HepG2 (cell line): Measurements from ENCODE around the gene MYO1E. TPM values are rescaled to one million over a fixed set of nuclear protein-coding genes. Genes with fewer than 3 reads are reported as not detected.

Experiments
- ATAC-seq: fragments of 200-7000 bp; cut with Tn5 transposase; 3 replicates; pipeline ENCODE4 v1.9.1; 2020; ENCODE audit warnings: mild to moderate bottlenecking, moderate library complexity
- BruUV-seq: library from RNA; stranded (reverse); fragments of 400-500 nt; replicated peaks from 2 replicates; lab custom pipeline; 2021; lab: Mats Ljungman, UMichigan
- CTCF ChIA-PET: fragments of 300-600 bp; formaldehyde crosslinking; extraction: SDS; loops from one replicate; lab custom pipeline; 2021; ENCODE audit warnings: low total read pairs, inconsistent platforms, low intra/inter-chr PET ratio; lab: Yijun Ruan, JAX
- POLR2A ChIA-PET: fragments of 350-600 bp; sonication (Branson Sonifier 250); formaldehyde crosslinking; loops from one replicate; lab custom pipeline; 2020; ENCODE audit warnings: antibody characterized with exemption, inconsistent platforms; lab: Yijun Ruan, JAX
- DNase-seq: peaks from one replicate; pipeline ENCODE4 v3.0.0-alpha.2; 2015; ENCODE audit warnings: low spot score
- FAIRE-seq: peaks from 3 replicates; lab custom pipeline; 2011; peaks lifted over from hg19 to GRCh38; lab: Jason Lieb, UNC
- H2AFZ ChIP-seq: one replicate; pipeline ENCODE4 v1.6.1; 2011; ENCODE audit warnings: low read length, inconsistent platforms
- H3K27ac ChIP-seq: fragments of 300-600 bp; 3 replicates; pipeline ENCODE4 v1.8.0; 2011; ENCODE audit warnings: mixed run types, mild to moderate bottlenecking, mixed read lengths, low read length, inconsistent platforms; ENCODE audit not compliant: insufficient read depth; ENCODE audit errors: extremely low read length
- H3K27me3 ChIP-seq, 2 experiments: fragments of 200-600 bp in 1 of 2; 2 replicates in 1 of 2; 3 replicates in 1 of 2; pipeline versions ENCODE4 v1.6.0 to v1.8.0; 2011; ENCODE audit warnings: low read length in 2 of 2, mild to moderate bottlenecking in 2 of 2, moderate library complexity in 2 of 2, inconsistent platforms in 1 of 2; ENCODE audit not compliant: insufficient read depth in 2 of 2, control insufficient read depth in 1 of 2
- H3K36me3 ChIP-seq, 2 experiments: fragments of 200-600 bp in 1 of 2; replicated peaks in 1 of 2; 2 replicates in 1 of 2; 3 replicates in 1 of 2; pipeline versions ENCODE4 v1.5.1 to v1.8.0; 2011; ENCODE audit warnings: low read length in 2 of 2, inconsistent platforms in 1 of 2; ENCODE audit not compliant: insufficient read depth in 2 of 2, control insufficient read depth in 1 of 2
- H3K4me1 ChIP-seq: 2 replicates; pipeline ENCODE4 v1.5.1; 2012; ENCODE audit warnings: low read length, inconsistent platforms; ENCODE audit not compliant: insufficient read depth
- H3K4me2 ChIP-seq: 2 replicates; pipeline ENCODE4 v1.6.0; 2011; ENCODE audit warnings: low read depth, low read length, inconsistent platforms
- H3K4me3 ChIP-seq, 3 experiments: fragments of 200-600 bp in 1 of 3; sonication (generic), shearing (Covaris generic) in 1 of 3; replicated peaks in 1 of 3; 2 replicates each; pipeline ENCODE4 v1.5.1; 2011 to 2016; ENCODE audit warnings: low read length in 3 of 3, inconsistent platforms in 2 of 3, low read depth in 2 of 3, mild to moderate bottlenecking in 2 of 3, control low read depth in 1 of 3, mixed read lengths in 1 of 3; ENCODE audit not compliant: insufficient read depth in 1 of 3
- H3K79me2 ChIP-seq: one replicate; pipeline ENCODE4 v1.6.1; 2011; ENCODE audit warnings: low read length, inconsistent platforms; ENCODE audit not compliant: insufficient read depth
- H3K9ac ChIP-seq: 2 replicates; pipeline ENCODE4 v1.6.0; 2011; ENCODE audit warnings: mild to moderate bottlenecking, low read depth, low read length, inconsistent platforms; ENCODE audit not compliant: insufficient read depth
- H3K9me3 ChIP-seq: 2 replicates; pipeline ENCODE4 v1.5.1; 2012; ENCODE audit warnings: mild to moderate bottlenecking, low read length
- H4K20me1 ChIP-seq: 2 replicates; pipeline ENCODE4 v1.6.0; 2011; ENCODE audit warnings: inconsistent platforms, mild to moderate bottlenecking, low read length, moderate library complexity; ENCODE audit not compliant: insufficient read depth
- ATF1 ChIP-seq: IDR thresholded peaks from 2 replicates; pipeline ENCODE4 v1.6.1; 2016; ENCODE audit warnings: mild to moderate bottlenecking, control low read depth
- EZH2 ChIP-seq: conservative IDR thresholded peaks from 2 replicates; pipeline ENCODE4 v1.6.1; 2012; ENCODE audit warnings: mild to moderate bottlenecking, low read depth, low read length, moderate library complexity
- FOXK2 ChIP-seq: fragments of 450-650 bp; IDR thresholded peaks from 2 replicates; pipeline ENCODE4 v1.6.1; 2016
- GPBP1L1 ChIP-seq: sonication (generic); formaldehyde crosslinking; IDR thresholded peaks from 2 replicates; pipeline ENCODE4 v1.5.0; 2020; ENCODE audit warnings: mild to moderate bottlenecking, missing genetic modification reagents
- ZNF362 ChIP-seq: sonication (generic); formaldehyde crosslinking; IDR thresholded peaks from 2 replicates; pipeline ENCODE4 v1.4.0; 2020; ENCODE audit warnings: missing genetic modification reagents, mild to moderate bottlenecking, borderline replicate concordance
- WGBS: methylation state at CpG from one replicate; pipeline ENCODE4 v1.1.6; 2017; ENCODE audit warnings: low lambda C conversion rate; 5-methylcytosine and 5-hydroxymethylcytosine counted together
- in situ Hi-C: cut with HindIII; loops from 2 replicates; pipeline ENCODE4 v1.10.0; 2017; ENCODE audit warnings: low pct_unique_long_range_greater_than_20kb; ENCODE audit not compliant: extremely low pct_ligation_motif_present
- intact Hi-C: fragments of 100-400 bp; cut with micrococcal nuclease; formaldehyde crosslinking; loops from one replicate; pipeline ENCODE4 v1.10.0; 2022; ENCODE audit not compliant: unreplicated experiment
- polyA plus RNA-seq, 8 experiments: library from polyadenylated mRNA; depleted of rRNA in 3 of 8; stranded (reverse) in 7 of 8; unstranded in 1 of 8; fragments of >200 nt; fragmentation: Illumina TruSeq in 4 of 8; extraction: Trizol in 4 of 8; gene quantifications; 2 replicates each; pipeline versions ENCODE4 v1.2.1 to v1.2.3, GENCODE V29; 2011 to 2016; ENCODE audit warnings: low read depth in 4 of 8, missing spikeins in 1 of 8, mixed read lengths in 1 of 8; ENCODE audit not compliant: insufficient read depth in 1 of 8
- total RNA-seq, 5 experiments: library from RNA; depleted of rRNA; stranded (reverse); fragments of >200 nt; fragmentation: Illumina TruSeq; extraction: Trizol; gene quantifications; 2 replicates each; pipeline ENCODE4 v1.2.3, GENCODE V29; 2016; ENCODE audit warnings: low read depth in 1 of 5
- TF ChIP-seq, protein P1 (sequence below): sonication (generic); formaldehyde crosslinking; IDR thresholded peaks from 2 replicates; pipeline ENCODE4 v1.5.0; 2020; ENCODE audit warnings: mild to moderate bottlenecking, missing genetic modification reagents

The MYO1E gene
- total and polyA plus RNA-seq, 2 of the 13 experiments (the other 11 are each of a cell fraction or from before 2014, with no cell fraction given): 15.7 to 25.1 TPM

DNA sequence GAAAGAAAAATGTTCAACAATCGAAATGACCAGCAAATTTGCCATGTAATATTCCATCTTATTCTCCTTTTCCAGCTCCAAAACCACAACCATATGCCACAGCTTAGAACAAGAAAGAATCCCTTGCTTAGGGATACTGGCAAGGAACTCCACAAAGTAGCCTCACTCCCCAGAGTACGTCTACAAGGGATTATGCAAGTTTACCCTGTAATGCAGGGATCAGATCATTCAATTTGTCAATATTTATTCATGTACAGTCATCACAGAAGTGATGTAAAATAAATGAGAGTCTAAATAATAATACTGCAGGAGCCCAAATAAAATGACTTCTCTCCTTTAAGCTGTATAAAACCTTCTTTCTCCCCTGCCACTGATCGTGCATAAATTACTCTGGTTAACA, 23.5 kb upstream of the MYO1E start:
- Histone ChIP-seq H3K9me3 (no peaks in the 10 kb centered on the region), H3K79me2 (no peaks in the 10 kb centered on the region), H4K20me1 (no peaks in the 10 kb centered on the region), H3K27ac (no peak overlapping the region), H2AFZ (no peak overlapping the region), H3K36me3 (no peaks in the 10 kb centered on the region), H3K4me2 (no peak overlapping the region), H3K27me3 (peaks cover 0 to 52% of the 10 kb centered on the region in 2 experiments), H3K9ac (no peak overlapping the region), H3K4me3 (no peak overlapping the region), H3K4me1 (peaks cover 22% of the 10 kb centered on the region; the same call in 1 of the 2 replicates)
- DNase-seq (no peak), FAIRE-seq (no peak), ATAC-seq (no peak)
- TF ChIP-seq, protein P1, sequence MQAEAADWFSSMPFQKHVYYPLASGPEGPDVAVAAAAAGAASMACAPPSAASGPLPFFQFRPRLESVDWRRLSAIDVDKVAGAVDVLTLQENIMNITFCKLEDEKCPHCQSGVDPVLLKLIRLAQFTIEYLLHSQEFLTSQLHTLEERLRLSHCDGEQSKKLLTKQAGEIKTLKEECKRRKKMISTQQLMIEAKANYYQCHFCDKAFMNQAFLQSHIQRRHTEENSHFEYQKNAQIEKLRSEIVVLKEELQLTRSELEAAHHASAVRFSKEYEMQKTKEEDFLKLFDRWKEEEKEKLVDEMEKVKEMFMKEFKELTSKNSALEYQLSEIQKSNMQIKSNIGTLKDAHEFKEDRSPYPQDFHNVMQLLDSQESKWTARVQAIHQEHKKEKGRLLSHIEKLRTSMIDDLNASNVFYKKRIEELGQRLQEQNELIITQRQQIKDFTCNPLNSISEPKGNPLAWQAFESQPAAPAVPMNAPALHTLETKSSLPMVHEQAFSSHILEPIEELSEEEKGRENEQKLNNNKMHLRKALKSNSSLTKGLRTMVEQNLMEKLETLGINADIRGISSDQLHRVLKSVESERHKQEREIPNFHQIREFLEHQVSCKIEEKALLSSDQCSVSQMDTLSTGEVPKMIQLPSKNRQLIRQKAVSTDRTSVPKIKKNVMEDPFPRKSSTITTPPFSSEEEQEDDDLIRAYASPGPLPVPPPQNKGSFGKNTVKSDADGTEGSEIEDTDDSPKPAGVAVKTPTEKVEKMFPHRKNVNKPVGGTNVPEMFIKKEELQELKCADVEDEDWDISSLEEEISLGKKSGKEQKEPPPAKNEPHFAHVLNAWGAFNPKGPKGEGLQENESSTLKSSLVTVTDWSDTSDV (CRISPR knock-in tag): no peak
- TF ChIP-seq FOXK2 (no peak), EZH2 (no peak), GPBP1L1 (CRISPR knock-in tag) (no peak), ATF1 (CRISPR knock-in tag) (no peak), ZNF362 (CRISPR knock-in tag) (no peak)
- no TSS peak for BruUV-seq
- CTCF ChIA-PET: no interaction called here
- WGBS: 2% methylated on average over 3 of the region's 3 CpGs
- intact Hi-C loops (no loop called here), in situ Hi-C loops (no loop called here)
- POLR2A ChIA-PET: no interaction called here
